Adrenal gland (tissue), 12 donors: ENCODE results near the gene CPTP. TPM values are rescaled to one million over a fixed set of nuclear protein-coding genes. Genes with fewer than 3 reads are reported as not detected.
"Not testable (repeated sequence)": the region's sequence is repeated elsewhere in the genome, so short reads cannot be mapped to it uniquely, and the experiment has no call there.

ENCODE experiments used
- DNase-seq, 7 donors: peaks; one replicate each; pipeline ENCODE4 v3.0.0-alpha.2; 2019 to 2020
- H3K27ac ChIP-seq, 5 donors: fragments of 200-600 bp; sonication (generic) in 4 of 5; 1 replicate in 3 of 5; 2 replicates in 2 of 5; pipeline versions ENCODE4 v1.5.1 to v1.8.0; 2016 to 2020; ENCODE audit warnings: mild to moderate bottlenecking in 1 of 5
- H3K27me3 ChIP-seq: fragments of 200-600 bp; 2 replicates; pipeline ENCODE4 v1.8.0; 2021
- H3K36me3 ChIP-seq, 2 donors: fragments of 200-600 bp; replicated peaks in 1 of 2; 1 replicate in 1 of 2; 2 replicates in 1 of 2; pipeline versions ENCODE4 v1.5.1 to v1.8.0; 2018 to 2022
- H3K4me1 ChIP-seq, 2 donors: fragments of 200-600 bp; replicated peaks in 1 of 2; 1 replicate in 1 of 2; 2 replicates in 1 of 2; pipeline versions ENCODE4 v1.5.1 to v1.8.0; 2018 to 2021
- H3K4me3 ChIP-seq, 4 donors: fragments of 200-600 bp; sonication (generic) in 3 of 4; one replicate each; pipeline ENCODE4 v1.5.1; 2016 to 2018
- H3K9me3 ChIP-seq, 3 donors: fragments of 200-600 bp; sonication (generic) in 1 of 3; replicated peaks in 1 of 3; 1 replicate in 2 of 3; 2 replicates in 1 of 3; pipeline versions ENCODE4 v1.5.1 to v1.8.0; 2016 to 2021
- POLR2A ChIP-seq, 2 donors: fragments of 450-650 bp; IDR thresholded peaks; one replicate each; pipeline ENCODE4 v1.6.1; 2017; ENCODE audit warnings: antibody characterized with exemption in 2 of 2, mild to moderate bottlenecking in 2 of 2, moderate library complexity in 1 of 2
- WGBS, 4 donors: extraction: QIAGEN DNeasy Blood & Tissue Kit in 2 of 4; methylation state at CpG; one replicate each; pipeline versions ENCODE4 v1.1.5 to v1.1.7; 2013 to 2017; 5-methylcytosine and 5-hydroxymethylcytosine counted together
- intact Hi-C, 2 donors: fragments of 100-400 bp; cut with DNase I; formaldehyde crosslinking; loops; one replicate each; pipeline versions ENCODE4 v1.14.1 to v1.15.0; 2022 to 2023
- polyA plus RNA-seq, 3 donors: library from polyadenylated mRNA; stranded (reverse); fragments of 200-250 nt in 2 of 3; fragments of 350-450 nt in 1 of 3; fragmentation: Illumina TruSeq in 1 of 3; extraction: RNeasy Lipid Tissue Mini Kit (QIAGEN cat#74804) in 1 of 3; gene quantifications; one replicate each; pipeline ENCODE4 v1.2.3, GENCODE V29; 2013 to 2014
- total RNA-seq, 9 donors: library from RNA; depleted of rRNA in 4 of 9; stranded (reverse); fragments of >200 nt in 4 of 9; fragments of 120-200 nt in 1 of 9; fragmentation: NEBNext Ultra II Directional in 1 of 9; extraction: Animal tissue kit (Norgen Biotek cat#: 25700) in 1 of 9; gene quantifications; one replicate each; pipeline versions ENCODE4 v1.1.0 to v1.2.4, GENCODE V29; 2013 to 2023
- TF ChIP-seq, protein P1 (sequence below), 6 experiments: fragments of 450-650 bp in 4 of 6; fragments of 200-600 bp in 2 of 6; sonication (generic) in 1 of 6; IDR thresholded peaks; 1 replicate in 5 of 6; 2 replicates in 1 of 6; pipeline versions ENCODE4 v1.5.1 to v1.8.0; 2016 to 2021; ENCODE audit warnings: antibody characterized with exemption in 6 of 6, mild to moderate bottlenecking in 2 of 6, moderate library complexity in 1 of 6
- donor health status: healthy with polysubstance abuse.
- donor health status: Bipolar disorder and iron deficiency.
- donor health status: DM: yes; HTN: yes; CAD: no.
- donor health status: DM: no; HTN: no; CAD: no.
- donor health status: DM: no; HTN: no; CAD: no.
- donor health status: DM: yes; HTN: yes; CAD: no.

Gene CPTP
- total and polyA plus RNA-seq, 12 donors, result 2.9 to 53.0 (median 29.0) TPM

DNA sequence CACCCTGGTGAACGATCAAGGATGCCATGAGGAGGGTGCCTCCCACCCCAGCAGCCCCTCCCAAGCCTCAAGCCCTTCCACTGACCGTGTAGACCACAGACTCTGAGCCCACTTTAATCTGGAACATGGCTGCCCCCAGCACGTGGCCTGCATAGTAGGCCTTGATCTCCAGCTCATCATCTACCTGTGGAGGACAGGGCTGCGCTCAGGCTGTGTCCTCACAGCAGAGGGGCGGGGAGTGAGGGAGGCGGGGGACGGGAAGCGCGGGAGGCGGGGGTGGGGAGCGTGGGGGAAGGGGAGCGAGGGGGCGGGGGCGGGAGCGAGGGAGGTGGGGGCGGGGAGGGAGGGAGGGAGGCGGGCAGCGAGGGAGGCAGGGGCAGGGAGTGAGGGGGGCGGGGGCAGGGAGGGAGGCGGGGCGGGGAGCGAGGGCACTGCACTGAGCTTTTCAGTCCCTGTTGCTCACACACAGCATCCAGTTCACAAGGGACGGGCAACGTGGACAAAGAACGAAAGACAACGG is 9.1 kb upstream of the CPTP start:
- no peak for DNase-seq
- H3K27ac ChIP-seq, result no peak overlapping the region
- H3K36me3 ChIP-seq, result peaks cover 0 to 72% of the 10 kb centered on the region in 2 donors

DNA sequence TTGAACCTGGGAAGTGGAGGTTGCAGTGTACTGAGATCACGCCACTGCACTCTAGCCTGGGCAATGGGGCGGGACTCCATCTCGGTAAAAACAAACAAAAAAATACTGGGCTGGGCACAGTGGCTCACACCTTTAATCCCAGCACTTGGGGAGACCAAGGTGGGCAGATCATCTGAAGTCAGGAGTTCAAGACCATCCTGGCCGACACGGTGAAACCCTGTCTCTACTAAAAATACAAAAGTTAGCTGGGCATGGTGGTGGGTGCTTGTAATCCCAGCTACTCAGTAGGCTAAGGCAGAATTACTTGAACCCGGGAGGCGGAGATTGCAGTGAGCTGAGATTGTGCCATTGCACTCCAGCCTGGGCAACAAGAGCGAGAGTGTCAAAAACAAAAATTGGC is 8.4 kb upstream of the CPTP start:
- H3K36me3 ChIP-seq, result peaks cover 0 to 68% of the 10 kb centered on the region in 2 donors
- H3K27me3 ChIP-seq, H3K4me3 ChIP-seq, DNase-seq, intact Hi-C loops, H3K9me3 ChIP-seq, H3K27ac ChIP-seq: not testable (repeated sequence)
- peaks cover 14 to 17% of the 10 kb centered on the region in 2 donors for H3K4me1 ChIP-seq
- 85 to 90% (median 89%) methylated on average over 8 of the region's 8 CpGs for WGBS, 4 donors

More for the DNA sequence above, 9.1 kb upstream of the CPTP start:
- no peaks in the 10 kb centered on the region for H3K27me3 ChIP-seq
- H3K4me1 ChIP-seq, result peaks cover 12 to 14% of the 10 kb centered on the region in 2 donors
- intact Hi-C loops, result no loop called here
- H3K9me3 ChIP-seq, result no peaks in the 10 kb centered on the region
- no peak for TF ChIP-seq POLR2A (IDR thresholded peaks at IDR 0.05)
- TF ChIP-seq, protein P1, sequence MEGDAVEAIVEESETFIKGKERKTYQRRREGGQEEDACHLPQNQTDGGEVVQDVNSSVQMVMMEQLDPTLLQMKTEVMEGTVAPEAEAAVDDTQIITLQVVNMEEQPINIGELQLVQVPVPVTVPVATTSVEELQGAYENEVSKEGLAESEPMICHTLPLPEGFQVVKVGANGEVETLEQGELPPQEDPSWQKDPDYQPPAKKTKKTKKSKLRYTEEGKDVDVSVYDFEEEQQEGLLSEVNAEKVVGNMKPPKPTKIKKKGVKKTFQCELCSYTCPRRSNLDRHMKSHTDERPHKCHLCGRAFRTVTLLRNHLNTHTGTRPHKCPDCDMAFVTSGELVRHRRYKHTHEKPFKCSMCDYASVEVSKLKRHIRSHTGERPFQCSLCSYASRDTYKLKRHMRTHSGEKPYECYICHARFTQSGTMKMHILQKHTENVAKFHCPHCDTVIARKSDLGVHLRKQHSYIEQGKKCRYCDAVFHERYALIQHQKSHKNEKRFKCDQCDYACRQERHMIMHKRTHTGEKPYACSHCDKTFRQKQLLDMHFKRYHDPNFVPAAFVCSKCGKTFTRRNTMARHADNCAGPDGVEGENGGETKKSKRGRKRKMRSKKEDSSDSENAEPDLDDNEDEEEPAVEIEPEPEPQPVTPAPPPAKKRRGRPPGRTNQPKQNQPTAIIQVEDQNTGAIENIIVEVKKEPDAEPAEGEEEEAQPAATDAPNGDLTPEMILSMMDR (IDR thresholded peaks at IDR 0.05), result no peak
- H3K4me3 ChIP-seq, result no peak overlapping the region
- WGBS, 4 donors, result 50 to 81% (median 53%) methylated on average over 8 to 22 of the region's 26 CpGs

DNA sequence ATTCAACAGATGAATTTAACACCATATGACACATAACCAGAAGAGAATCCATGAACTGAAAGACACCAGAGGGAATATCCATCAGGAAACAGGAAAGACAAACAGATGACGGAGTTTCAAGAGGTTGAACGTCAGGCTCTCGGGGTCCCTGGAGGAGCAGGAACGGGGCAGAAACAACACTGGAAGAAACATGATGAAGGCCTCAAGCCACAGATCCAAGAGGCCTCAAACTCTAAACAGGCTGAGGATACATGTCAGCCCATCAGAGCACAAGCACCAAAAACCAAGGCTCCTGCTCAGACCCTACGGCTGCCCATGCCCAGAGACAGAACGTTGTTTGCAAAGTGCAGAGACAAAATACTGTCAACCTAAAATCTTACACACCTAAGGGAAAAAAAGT is 7.2 kb upstream of the CPTP start:
- intact Hi-C loops, result no loop called here
- Histone ChIP-seq H3K27me3 (no peaks in the 10 kb centered on the region), H3K4me3 (no peak overlapping the region), H3K9me3 (no peaks in the 10 kb centered on the region), H3K4me1 (peaks cover 14 to 20% of the 10 kb centered on the region in 2 donors), H3K36me3 (peaks cover 0 to 56% of the 10 kb centered on the region in 2 donors), H3K27ac (peak overlapping the region in 2 of 5 donors; percentile 21 to 60)
- TF ChIP-seq POLR2A (IDR thresholded peaks at IDR 0.05), result no peak
- DNase-seq, result no peak
- WGBS, 4 donors, result 84 to 90% (median 89%) methylated on average over 6 of the region's 6 CpGs

DNA sequence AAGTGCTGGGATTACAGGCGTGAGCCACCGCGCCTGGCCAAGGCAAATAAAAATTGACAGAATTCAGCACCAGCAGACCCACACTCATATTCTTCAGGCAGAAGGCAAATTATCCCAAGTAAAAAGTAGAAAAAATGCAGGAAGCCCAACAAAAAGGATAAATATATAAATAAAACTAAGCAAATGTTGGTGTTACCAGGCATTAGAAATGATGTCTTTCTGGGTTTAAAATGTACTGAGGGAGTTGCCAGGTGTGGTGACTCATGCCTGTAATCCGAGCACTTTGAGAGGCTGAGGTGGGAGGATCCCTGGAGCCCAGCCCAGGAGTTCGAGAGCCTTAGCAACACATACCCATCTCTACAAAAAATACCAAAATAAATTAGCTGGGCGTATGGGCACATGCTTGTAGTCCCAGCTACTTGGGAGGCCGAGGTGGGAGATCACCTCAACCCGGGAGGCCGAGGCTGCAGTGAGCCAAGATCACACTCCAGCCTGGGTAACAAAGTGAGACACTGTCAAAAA is 6.4 kb upstream of the CPTP start:
- Histone ChIP-seq H3K9me3 (no peaks in the 10 kb centered on the region), H3K27me3 (no peaks in the 10 kb centered on the region), H3K27ac (peak overlapping the region in 3 of 5 donors; percentile 21 to 60 (median 26)), H3K4me3 (no peak overlapping the region), H3K36me3 (peaks cover 0 to 48% of the 10 kb centered on the region in 2 donors), H3K4me1 (peaks cover 14 to 25% of the 10 kb centered on the region in 2 donors)
- peak; percentile 80 to 95 (median 92) for DNase-seq
- intact Hi-C loops, result no loop called here
- TF ChIP-seq, protein P1 (IDR thresholded peaks at IDR 0.05), result no peak
- TF ChIP-seq POLR2A (IDR thresholded peaks at IDR 0.05), result no peak
- 54 to 57% (median 56%) methylated on average over 9 of the region's 9 CpGs for WGBS, 4 donors

DNA sequence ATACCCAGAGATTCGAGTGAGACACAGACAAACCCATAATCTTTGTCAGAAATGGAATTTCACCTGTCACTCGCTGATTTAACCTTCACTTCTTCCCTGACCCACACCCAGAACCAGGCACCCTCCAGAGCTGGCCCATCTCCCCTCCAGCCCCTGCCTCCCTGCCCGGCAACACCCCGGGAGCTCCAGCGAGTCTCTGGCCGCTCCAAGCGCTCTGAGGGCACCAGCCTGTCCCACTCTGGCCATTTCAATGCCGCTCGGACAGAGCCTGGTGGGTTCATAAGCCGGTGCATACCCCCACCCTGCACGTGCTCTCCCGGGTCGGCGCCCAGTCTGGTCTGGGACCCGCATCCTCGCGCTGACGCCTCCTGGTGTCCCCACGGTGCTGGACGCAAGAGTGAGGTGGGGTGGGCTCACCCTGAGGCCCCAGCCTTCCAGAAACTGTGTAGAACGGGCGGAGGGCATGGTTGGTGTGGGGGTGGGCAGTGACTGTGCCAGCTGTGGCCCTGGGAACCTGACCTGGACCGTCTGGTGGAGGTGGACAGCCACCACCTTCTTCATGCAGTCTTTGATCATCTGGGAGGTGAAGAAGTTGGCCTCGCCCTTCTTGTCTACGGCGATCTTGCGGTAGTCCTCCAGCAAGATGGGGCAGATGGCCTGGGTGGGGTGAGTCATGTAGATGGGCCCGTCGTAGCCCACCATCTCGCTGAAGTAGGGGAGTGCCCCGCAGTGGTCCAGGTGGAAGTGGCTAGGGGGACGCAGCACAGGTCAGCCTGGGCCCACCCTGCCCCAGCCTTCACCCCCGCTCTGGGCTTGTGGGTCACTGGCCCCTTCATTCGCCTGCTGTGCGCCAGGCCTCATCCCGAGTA is 5.6 kb upstream of the CPTP start:
- H3K36me3 ChIP-seq, result peaks cover 0 to 40% of the 10 kb centered on the region in 2 donors

More for the DNA sequence above, 5.6 kb upstream of the CPTP start:
- WGBS, 4 donors, result 88 to 90% (median 88%) methylated on average over 28 to 36 of the region's 36 CpGs
- Histone ChIP-seq H3K9me3 (no peaks in the 10 kb centered on the region), H3K27me3 (no peaks in the 10 kb centered on the region), H3K4me3 (no peak overlapping the region), H3K4me1 (peaks cover 14 to 30% of the 10 kb centered on the region in 2 donors), H3K27ac (peak overlapping the region in 3 of 5 donors; percentile 26 to 62 (median 60))
- no peak for DNase-seq
- intact Hi-C loops, result no loop called here
- TF ChIP-seq POLR2A (IDR thresholded peaks at IDR 0.05), result no peak
- TF ChIP-seq, protein P1 (IDR thresholded peaks at IDR 0.05), result no peak
